H1 (cell line): ENCODE results near the gene ZBTB25. TPM values are rescaled to one million over a fixed set of nuclear protein-coding genes. Genes with fewer than 3 reads are reported as not detected.

Experiments
- RNF2 ChIP-seq: fragments of 200-900, 300-1000 bp; sonication (generic); IDR thresholded peaks from 2 replicates; pipeline ENCODE4 v1.7.1; 2016; ENCODE audit warnings: borderline replicate concordance, low read depth, mild to moderate bottlenecking, antibody characterized with exemption, low read length; ENCODE audit not compliant: poor library complexity, severe bottlenecking; ENCODE audit errors: missing control alignments
- SP2 ChIP-seq: IDR thresholded peaks from 2 replicates; pipeline ENCODE4 v1.6.1; 2012; ENCODE audit warnings: mild to moderate bottlenecking, low read length, inconsistent platforms
- SRF ChIP-seq: IDR thresholded peaks from 2 replicates; pipeline ENCODE4 v1.6.1; 2011; ENCODE audit warnings: mild to moderate bottlenecking, low read depth, low read length, moderate library complexity
- polyA plus RNA-seq, 7 experiments: library from polyadenylated mRNA; depleted of rRNA in 3 of 7; stranded (reverse) in 5 of 7; unstranded in 2 of 7; fragments of >200 nt in 5 of 7; fragments of 200-250 nt in 2 of 7; gene quantifications; 1 replicate in 5 of 7; 2 replicates in 1 of 7; 4 replicates in 1 of 7; pipeline versions ENCODE4 v1.2.1 to v1.2.3, GENCODE V29; 2011 to 2013; ENCODE audit warnings: missing spikeins in 2 of 7, mixed read lengths in 2 of 7
- total RNA-seq: library from RNA; stranded (reverse); fragmentation: NEBNext Ultra II Directional; extraction: Animal tissue kit (Norgen Biotek cat#: 25700); gene quantifications from 2 replicates; pipeline ENCODE4 v1.2.1, GENCODE V29; 2021

ZBTB25 gene
- total and polyA plus RNA-seq, 2 of the 8 experiments (the other 6 are each of a cell fraction or from before 2014, with no cell fraction given): 5.4 to 11.4 TPM

DNA sequence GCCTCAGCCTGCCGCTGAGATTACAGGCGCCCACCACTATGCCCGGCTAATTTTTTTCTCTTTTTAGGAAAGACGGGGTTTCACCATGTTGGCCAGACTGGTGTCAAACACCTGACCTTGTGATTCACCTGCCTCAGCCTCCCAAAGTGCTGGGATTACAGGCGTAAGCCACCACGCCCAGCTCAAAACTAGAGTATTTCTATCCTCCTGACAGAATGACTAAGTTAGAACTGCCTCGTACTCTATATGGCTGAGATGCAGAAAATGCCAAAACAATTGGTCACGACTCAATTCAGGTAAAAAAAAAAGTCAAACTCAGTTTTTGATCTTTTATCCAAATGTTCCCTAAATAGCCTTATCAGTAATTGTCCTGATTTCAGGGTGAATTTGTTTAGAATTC, 27.2 kb downstream of the ZBTB25 start (continued):
- TF ChIP-seq SRF (no peak), SP2 (no peak), RNF2 (no peak)
